ENCODE measurements around the gene TEX48.

DNA sequence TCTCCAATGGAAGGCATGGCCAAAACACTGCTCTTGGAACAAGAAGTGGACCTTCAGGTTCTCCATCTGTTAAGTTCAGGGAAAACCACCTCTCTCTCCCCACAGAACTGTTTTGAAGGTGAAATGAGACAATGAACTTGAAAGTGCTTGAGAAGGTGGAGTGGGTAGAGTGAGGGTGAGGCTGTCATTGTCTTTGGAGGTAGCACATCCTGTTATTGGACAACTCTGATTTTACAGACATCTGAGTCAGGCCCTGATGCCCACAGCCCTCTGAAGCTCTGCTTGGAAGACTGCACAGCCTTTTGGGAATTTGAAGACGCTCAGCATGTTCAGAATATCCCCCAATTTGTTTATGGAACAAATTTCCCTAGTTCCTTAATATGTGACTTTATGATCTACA, 27.6 kb upstream of the TEX48 start:
- TF ChIP-seq, protein P1, sequence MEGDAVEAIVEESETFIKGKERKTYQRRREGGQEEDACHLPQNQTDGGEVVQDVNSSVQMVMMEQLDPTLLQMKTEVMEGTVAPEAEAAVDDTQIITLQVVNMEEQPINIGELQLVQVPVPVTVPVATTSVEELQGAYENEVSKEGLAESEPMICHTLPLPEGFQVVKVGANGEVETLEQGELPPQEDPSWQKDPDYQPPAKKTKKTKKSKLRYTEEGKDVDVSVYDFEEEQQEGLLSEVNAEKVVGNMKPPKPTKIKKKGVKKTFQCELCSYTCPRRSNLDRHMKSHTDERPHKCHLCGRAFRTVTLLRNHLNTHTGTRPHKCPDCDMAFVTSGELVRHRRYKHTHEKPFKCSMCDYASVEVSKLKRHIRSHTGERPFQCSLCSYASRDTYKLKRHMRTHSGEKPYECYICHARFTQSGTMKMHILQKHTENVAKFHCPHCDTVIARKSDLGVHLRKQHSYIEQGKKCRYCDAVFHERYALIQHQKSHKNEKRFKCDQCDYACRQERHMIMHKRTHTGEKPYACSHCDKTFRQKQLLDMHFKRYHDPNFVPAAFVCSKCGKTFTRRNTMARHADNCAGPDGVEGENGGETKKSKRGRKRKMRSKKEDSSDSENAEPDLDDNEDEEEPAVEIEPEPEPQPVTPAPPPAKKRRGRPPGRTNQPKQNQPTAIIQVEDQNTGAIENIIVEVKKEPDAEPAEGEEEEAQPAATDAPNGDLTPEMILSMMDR (IDR thresholded peaks at IDR 0.05; ENCODE audit: borderline replicate concordance, extremely low read depth, low read length, poor library complexity, severe bottlenecking) = no peak
- TF ChIP-seq EZH2 (IDR thresholded peaks at IDR 0.05; ENCODE audit: borderline replicate concordance, low read depth, low read length, severe bottlenecking) = no peak
